IPS DF 6.9 (cell line): ENCODE measurements around the gene MAB21L4.

Experiments
- DNase-seq: peaks from one replicate; pipeline ENCODE4 v3.0.0-alpha.2; 2013; ENCODE audit warnings: low read depth, low spot score
- H3K27ac ChIP-seq: one replicate; pipeline ENCODE4 v1.5.1; 2013; ENCODE audit warnings: low read length, control low read depth
- H3K27me3 ChIP-seq: 2 replicates; pipeline ENCODE4 v1.6.1; 2013; ENCODE audit warnings: mild to moderate bottlenecking, low read length; ENCODE audit not compliant: control insufficient read depth, insufficient read depth
- H3K36me3 ChIP-seq: 2 replicates; pipeline ENCODE4 v1.6.1; 2013; ENCODE audit warnings: low read length; ENCODE audit not compliant: control insufficient read depth, insufficient read depth
- H3K4me1 ChIP-seq: 2 replicates; pipeline ENCODE4 v1.6.1; 2013; ENCODE audit warnings: low read length; ENCODE audit not compliant: control insufficient read depth, insufficient read depth
- H3K4me3 ChIP-seq: 2 replicates; pipeline ENCODE4 v1.5.1; 2013; ENCODE audit warnings: mild to moderate bottlenecking, low read length
- H3K9me3 ChIP-seq: 2 replicates; pipeline ENCODE4 v1.6.1; 2013; ENCODE audit warnings: low read length, inconsistent platforms; ENCODE audit not compliant: control insufficient read depth, insufficient read depth
- WGBS: extraction: QIAGEN DNeasy Blood & Tissue Kit; methylation state at CpG from one replicate; pipeline ENCODE4 v1.1.7; 2013; ENCODE audit warnings: mixed read lengths, missing lambda C conversion rate; ENCODE audit not compliant: insufficient read length, insufficient coverage; 5-methylcytosine and 5-hydroxymethylcytosine counted together

MAB21L4 gene

DNA sequence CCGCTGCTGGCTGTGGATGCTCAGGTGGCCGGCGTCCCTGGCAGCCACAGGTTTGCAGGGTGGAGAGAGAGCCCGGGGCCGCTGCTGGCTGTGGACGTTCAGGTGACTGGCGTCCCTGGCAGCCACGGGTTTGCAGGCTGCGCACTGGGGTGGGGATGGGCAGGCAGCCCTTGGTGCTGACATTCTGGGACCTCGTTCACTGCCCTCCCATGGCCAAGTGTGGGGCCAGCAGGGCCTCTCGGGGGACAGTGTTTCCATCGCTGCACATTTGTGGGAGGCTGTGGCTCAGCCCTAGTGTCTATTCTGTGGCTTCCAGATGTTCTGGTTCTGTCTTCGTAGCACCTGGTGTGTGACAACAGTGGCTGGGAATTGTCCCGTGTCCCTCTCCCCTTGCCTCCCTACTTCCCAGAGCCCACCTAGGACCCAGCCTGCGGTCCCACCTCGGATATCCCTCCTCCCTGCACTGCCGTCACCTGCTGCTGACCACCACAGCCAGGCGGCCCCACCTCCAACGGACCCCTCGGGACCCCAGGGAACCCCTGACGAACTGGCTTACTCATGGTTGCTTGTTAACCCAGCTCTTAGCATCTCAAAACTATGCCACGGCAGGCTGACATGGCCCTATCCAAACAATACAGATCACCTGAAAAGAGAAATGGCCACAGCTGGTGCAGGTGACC lies 11.1 kb upstream of the MAB21L4 start:
- WGBS: no CpG with 5 or more reads among the region's 22 CpGs
- Histone ChIP-seq H3K27ac (no peak overlapping the region), H3K9me3 (no peaks in the 10 kb centered on the region), H3K36me3 (no peaks in the 10 kb centered on the region), H3K4me3 (no peak overlapping the region), H3K27me3 (no peaks in the 10 kb centered on the region), H3K4me1 (no peaks in the 10 kb centered on the region)
- DNase-seq: no peak

DNA sequence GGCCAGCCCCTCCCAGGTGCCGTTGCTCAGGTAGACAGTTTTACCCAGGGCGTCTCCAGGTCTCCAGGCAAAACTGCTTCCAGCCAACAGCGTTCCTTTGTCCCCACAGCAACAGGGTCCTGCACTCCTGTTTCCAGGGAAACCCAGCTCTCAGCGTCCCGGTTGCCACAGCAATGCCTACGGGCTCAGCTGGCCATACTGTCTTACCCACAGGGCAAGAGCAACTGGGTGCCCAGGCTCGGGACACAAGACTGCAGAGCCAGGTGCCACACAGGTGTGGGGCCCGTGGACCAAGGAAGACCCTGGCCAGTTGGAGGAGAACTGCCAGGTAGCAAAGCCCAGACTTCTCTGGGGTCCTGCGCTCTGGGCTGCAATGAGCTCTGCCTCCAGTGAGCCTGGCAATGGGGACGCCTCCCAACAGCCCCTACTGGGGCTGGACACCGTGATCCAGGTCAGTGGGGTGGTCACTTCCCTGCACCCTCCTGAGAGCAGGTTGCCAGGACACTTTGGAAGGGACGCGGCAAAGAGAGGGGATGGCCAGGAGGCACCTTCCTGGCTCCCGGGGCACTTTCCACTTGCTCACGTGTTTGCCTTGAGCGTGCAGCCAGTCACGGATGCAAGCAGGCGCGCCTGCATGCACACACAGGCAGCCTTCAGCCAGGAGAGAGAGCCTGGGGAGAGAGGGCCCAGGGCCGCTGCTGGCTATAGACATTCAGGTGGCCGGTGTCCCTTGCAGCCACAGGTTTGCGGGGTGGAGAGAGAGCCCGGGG lies 10.4 kb upstream of the MAB21L4 start, which contains the start of gene CROCC2:
Gene CROCC2, plus strand, starts transcription at position 196 of the 770 bp plus-strand sequence. Its CDS starts 178 bp downstream, at position 374.
- WGBS: no CpG with 5 or more reads among the region's 23 CpGs
- Histone ChIP-seq H3K9me3 (no peaks in the 10 kb centered on the region), H3K27me3 (no peaks in the 10 kb centered on the region), H3K4me1 (no peaks in the 10 kb centered on the region), H3K4me3 (no peak within 1 kb of the TSS), H3K36me3 (no peaks in the 10 kb centered on the region), H3K27ac (no peak within 1 kb of the TSS)
- no peak for DNase-seq

DNA sequence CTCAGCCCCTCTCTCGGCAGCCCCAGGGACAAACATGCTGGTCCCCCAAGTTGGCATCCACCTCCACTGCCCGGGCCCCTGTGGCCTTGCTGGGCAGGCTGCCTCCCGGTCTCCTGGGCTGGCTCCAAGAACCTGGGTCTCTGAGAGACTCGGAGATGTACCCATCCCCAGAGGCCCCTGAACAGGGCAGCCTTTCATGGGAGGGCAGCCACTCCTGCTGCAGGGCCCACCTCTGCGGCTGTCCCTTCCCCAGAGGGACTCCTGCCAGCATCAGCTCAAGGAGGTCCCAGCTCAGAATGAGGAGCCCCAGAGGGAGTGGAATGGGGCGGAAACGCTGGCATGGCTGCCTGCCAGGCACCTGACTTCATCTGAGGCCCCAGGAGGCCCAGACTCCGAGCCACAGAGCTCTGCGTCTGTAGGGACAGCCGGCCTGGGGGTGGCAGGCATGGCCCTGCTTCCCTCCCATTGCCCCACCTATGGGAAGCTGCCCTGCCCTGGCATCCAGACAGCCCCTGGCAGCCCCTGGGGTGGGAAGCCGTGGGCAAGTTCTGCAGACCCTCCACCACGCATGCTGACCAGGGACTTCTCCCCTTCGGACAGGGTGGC lies 9.3 kb upstream of the MAB21L4 start:
- H3K4me1 ChIP-seq: no peaks in the 10 kb centered on the region
- H3K27ac ChIP-seq: no peak overlapping the region
- DNase-seq: no peak
- H3K9me3 ChIP-seq: no peaks in the 10 kb centered on the region
- no peak overlapping the region for H3K4me3 ChIP-seq
- no peaks in the 10 kb centered on the region for H3K36me3 ChIP-seq
- no CpG with 5 or more reads among the region's 13 CpGs for WGBS
- H3K27me3 ChIP-seq: no peaks in the 10 kb centered on the region

DNA sequence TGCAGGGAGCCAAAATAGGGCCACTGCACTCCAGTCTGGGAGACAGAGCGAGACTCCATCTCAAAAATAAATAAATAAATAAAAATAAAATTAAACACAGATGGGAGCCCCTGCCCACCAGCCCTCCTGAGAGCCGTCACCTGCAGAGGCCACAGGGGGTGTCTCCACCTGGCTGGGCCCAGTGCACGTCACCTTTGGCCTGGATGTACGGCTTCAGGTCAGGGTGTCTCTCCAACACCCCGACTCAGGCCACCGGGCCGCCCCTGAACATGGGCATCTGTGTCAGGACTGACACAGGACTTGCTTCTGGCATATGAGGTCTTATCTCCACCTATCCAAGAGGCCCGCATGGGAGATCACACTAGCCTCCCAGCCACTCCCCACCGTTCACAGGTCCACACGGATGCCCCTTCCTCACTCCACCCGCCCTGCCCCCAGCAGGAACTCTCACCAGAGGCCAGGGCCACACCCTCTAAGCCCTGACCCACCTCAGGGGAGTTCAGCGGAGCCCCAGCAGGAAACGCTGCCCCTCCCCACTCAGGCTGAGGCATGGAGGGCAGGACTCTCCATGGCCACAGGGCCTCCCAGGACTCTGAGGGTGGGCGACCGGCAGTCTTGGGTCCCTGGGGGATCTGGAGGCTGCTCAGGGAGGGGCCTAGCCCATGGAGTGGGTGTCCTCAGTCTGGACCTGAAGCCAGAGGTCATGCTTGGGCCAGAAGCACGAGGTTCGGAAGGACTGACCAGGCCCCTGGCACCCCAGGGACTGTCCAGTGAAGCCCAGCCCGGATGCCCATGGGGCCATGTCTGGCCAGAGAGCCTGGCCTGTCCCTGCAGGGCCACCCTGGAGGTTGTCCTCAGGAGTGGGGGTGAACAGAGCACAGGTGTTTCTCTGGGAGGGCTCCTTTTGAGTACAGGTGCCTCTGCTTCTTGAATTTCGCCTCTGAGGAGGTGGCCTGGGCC lies 8.5 kb upstream of the MAB21L4 start:
- Histone ChIP-seq H3K27me3 (no peaks in the 10 kb centered on the region), H3K27ac (no peak overlapping the region), H3K36me3 (no peaks in the 10 kb centered on the region), H3K9me3 (no peaks in the 10 kb centered on the region), H3K4me3 (no peak overlapping the region), H3K4me1 (no peaks in the 10 kb centered on the region)
- no peak for DNase-seq
- WGBS: no CpG with 5 or more reads among the region's 19 CpGs

DNA sequence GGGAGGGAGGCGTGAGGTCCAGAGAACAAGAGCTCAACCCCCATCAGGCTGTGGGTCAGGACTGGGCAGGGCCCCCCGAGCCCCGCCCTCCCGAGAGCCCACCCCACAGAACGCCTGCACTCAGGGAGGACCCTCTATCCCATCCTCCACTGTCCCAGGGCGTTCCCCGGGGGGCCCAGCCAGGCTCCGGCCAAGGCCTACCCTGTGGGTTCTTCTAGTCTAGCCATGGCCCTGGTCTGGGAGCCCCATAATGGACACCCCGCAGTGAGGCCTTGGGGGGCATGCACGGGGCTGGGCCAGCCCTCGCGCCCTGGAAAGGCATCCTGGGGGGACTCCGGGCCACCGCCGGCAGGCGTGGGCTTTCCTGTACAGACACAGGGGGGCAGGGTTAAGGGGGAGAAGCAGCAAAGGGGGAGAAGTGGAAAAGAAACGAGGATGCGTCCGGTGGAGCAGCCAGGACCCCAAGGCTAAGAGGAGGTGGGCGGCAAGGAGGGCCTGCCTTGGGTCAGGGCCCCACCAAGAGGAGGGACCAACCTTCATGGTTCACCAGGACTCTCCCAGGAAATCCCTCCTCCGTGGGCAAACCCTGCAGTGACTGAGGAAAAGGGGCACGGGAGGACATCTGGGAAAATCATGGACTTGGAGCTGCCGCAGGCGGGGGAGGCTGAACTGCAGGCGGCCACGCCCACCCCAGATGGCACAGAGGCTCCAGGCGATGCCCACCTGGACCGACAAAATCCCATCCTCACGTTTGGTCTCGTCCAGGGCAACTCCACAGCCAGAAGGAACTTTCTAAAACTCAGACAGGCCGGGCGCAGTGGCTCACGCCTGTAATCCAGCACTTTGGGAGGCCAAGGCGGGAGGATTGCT lies 7.5 kb upstream of the MAB21L4 start:
- no CpG with 5 or more reads among the region's 34 CpGs for WGBS
- no peaks in the 10 kb centered on the region for H3K9me3 ChIP-seq
- no peaks in the 10 kb centered on the region for H3K27me3 ChIP-seq
- no peak for DNase-seq
- H3K4me3 ChIP-seq: no peak overlapping the region
- H3K4me1 ChIP-seq: no peaks in the 10 kb centered on the region
- no peaks in the 10 kb centered on the region for H3K36me3 ChIP-seq
- no peak overlapping the region for H3K27ac ChIP-seq

DNA sequence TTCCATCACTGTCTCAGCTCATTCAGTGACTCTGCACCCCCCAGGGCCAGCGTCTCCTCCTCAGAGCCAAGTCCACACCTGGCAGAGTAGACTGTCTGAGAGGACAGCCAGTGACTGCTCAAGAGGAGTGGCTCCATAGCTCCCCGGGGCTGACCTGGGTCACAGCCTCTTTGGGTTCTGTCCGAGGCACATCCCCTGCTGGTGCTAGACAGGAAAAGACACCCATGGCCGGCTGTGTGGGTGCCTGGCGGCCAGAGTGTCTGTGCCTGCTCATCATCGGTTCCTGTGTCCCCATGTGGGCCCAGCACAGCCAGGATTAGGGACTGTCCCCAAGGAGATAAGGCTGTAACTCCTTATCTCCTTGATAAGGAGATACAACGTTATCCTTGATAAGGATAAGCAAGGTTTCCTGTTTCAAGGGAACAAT lies 6.7 kb upstream of the MAB21L4 start:
- no peaks in the 10 kb centered on the region for H3K4me1 ChIP-seq

DNA sequence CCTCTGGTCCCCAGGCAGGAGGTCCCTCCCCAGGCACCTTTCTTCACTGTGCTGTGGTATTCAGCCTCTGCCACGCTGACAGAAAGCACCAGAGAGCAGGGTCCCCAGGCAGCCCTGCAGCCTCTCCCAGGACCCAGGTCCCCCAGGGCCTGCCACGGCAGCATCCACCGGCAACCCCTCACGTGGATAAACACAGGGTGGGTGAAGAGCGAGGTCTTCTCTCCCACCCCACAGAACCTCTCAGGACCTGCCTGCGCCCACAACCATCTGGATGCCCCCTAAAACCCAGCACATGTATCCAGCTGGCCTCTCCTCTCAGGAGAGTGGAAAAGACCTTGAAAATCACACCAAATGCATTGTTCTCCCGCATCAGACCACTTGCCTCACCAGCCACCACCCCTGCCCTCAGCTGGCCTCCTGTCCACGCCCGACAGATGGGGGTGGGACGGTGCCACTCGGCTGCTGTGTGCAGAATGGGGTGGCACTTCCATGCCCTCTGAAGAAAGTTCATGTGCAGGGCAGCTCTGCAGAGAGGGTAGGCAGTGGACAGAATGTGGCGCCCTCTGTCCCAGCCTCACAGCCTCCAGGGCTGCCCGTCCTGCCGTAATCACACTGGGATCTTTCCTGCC lies 6.1 kb upstream of the MAB21L4 start:
- H3K27me3 ChIP-seq: no peaks in the 10 kb centered on the region
- no peak overlapping the region for H3K27ac ChIP-seq
- H3K4me3 ChIP-seq: no peak overlapping the region
- no peaks in the 10 kb centered on the region for H3K9me3 ChIP-seq
- DNase-seq: no peak
- no CpG with 5 or more reads among the region's 14 CpGs for WGBS
- no peaks in the 10 kb centered on the region for H3K4me1 ChIP-seq
- no peaks in the 10 kb centered on the region for H3K36me3 ChIP-seq

More for the DNA sequence above, 6.7 kb upstream of the MAB21L4 start:
- H3K9me3 ChIP-seq: no peaks in the 10 kb centered on the region
- no peaks in the 10 kb centered on the region for H3K36me3 ChIP-seq
- DNase-seq: no peak
- H3K27me3 ChIP-seq: no peaks in the 10 kb centered on the region
- H3K4me3 ChIP-seq: no peak overlapping the region
- H3K27ac ChIP-seq: no peak overlapping the region
- WGBS: no CpG with 5 or more reads among the region's 7 CpGs

DNA sequence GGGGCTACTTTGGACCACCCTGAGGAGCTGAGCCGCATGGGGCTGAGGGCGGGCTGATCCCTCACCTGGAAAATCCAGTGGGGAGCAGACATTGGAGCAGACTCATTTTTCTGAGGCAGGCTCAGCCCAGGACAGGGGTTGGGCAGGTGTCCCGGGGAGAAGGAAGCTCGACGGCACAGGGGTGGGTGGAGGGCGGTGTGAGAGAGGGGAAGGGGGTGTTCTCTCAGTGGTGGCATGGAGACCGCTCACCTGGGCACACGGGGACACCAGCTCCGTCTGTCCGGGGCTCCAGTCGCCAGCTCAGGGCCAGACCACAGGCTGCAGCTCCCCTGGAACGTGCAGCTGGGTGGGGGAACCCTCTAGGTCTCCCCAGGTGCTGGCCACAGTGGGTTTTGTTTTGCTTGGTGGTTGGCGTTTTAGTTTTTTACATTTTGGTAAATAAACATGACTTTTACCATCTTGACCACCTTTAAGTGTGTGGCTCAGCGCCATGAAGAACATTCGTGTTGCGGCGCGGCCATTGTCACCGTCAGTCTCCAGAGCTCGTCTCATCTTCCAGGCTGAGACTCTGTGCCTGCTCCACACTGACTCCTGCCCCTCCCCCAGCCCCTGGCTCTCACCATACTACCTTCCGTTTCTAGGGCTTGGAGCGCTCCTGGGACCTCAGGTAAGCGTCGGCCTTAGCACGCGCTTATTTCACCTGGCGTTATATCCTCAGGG lies 4.3 kb upstream of the MAB21L4 start:
- H3K4me3 ChIP-seq: no peak overlapping the region
- WGBS: no CpG with 5 or more reads among the region's 27 CpGs
- no peaks in the 10 kb centered on the region for H3K4me1 ChIP-seq
- H3K36me3 ChIP-seq: no peaks in the 10 kb centered on the region
- no peak for DNase-seq
- no peak overlapping the region for H3K27ac ChIP-seq
- H3K27me3 ChIP-seq: no peaks in the 10 kb centered on the region
- no peaks in the 10 kb centered on the region for H3K9me3 ChIP-seq

DNA sequence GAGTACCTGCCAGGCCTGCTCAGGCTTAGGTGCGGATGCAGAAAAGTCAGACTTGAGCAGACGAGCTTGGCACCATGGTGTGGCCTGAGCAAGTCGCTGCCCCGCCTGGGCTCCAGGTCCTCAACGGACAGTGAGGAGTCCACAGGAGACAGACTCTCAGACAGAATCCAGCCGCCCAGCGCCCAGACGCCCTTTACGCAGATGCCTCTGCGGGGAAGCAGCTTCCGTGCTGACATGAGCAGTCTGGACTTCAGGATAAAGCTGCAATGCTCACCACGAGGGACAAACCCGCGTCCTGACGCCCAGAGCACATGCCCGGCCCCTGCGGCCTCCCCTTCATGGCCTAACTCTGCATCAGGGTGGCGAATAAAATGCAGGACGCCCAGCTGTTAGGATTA lies 3.5 kb upstream of the MAB21L4 start:
- no peaks in the 10 kb centered on the region for H3K27me3 ChIP-seq
- no peaks in the 10 kb centered on the region for H3K36me3 ChIP-seq
- DNase-seq: no peak
- no CpG with 5 or more reads among the region's 19 CpGs for WGBS
- no peak overlapping the region for H3K4me3 ChIP-seq
- H3K4me1 ChIP-seq: no peaks in the 10 kb centered on the region
- H3K27ac ChIP-seq: no peak overlapping the region
- no peaks in the 10 kb centered on the region for H3K9me3 ChIP-seq
